Stimulated activated CD8-positive, alpha-beta memory T cell treated with anti-CD3 and anti-CD28 coated beads, Interleukin-7, amount 100 ng/mL, for 4 hours (primary cell): ENCODE measurements around the gene ACSF2.
"Not testable (repeated sequence)": the region's sequence is repeated elsewhere in the genome, so short reads cannot be mapped to it uniquely, and the experiment has no call there.

ENCODE experiments used
- DNase-seq, 2 donors: peaks; one replicate each; pipeline ENCODE4 v3.0.0-alpha.2; 2020; ENCODE audit warnings: low read depth in 2 of 2

ACSF2 gene, protein sequence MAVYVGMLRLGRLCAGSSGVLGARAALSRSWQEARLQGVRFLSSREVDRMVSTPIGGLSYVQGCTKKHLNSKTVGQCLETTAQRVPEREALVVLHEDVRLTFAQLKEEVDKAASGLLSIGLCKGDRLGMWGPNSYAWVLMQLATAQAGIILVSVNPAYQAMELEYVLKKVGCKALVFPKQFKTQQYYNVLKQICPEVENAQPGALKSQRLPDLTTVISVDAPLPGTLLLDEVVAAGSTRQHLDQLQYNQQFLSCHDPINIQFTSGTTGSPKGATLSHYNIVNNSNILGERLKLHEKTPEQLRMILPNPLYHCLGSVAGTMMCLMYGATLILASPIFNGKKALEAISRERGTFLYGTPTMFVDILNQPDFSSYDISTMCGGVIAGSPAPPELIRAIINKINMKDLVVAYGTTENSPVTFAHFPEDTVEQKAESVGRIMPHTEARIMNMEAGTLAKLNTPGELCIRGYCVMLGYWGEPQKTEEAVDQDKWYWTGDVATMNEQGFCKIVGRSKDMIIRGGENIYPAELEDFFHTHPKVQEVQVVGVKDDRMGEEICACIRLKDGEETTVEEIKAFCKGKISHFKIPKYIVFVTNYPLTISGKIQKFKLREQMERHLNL

DNA sequence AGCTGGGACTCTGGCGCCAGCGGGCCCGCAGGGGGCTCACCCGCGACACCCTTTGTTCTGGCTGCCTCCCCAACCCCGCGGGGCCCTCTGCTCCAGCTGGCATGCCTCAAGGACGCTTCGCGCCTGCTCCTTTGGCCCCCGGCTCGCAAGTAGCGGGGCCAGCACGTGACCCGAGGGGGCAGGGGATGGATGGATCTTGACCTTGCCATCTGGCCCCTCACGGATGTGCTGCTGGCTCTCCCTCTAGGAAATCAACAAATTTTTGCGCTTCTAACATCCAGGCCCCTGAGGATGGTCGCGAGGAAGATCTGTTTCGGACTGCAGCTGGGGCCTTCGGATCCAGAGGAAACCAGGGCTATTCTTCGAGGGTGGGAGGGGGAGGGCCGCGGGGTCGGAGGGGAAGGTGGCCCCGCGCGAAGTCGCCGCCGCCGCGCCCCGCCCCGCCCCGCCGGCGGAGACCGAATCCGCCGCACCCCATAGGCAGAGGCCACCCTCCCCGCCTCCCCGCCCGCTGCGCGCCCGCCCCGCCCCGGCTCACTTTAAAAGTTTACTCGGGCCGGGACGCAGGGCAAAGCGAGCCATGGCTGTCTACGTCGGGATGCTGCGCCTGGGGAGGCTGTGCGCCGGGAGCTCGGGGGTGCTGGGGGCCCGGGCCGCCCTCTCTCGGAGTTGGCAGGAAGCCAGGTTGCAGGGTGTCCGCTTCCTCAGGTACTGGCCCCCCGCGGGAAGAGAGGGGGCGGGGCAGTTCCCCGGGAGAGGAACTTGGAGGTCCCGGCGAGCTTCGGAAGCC lies at the start of gene ACSF2:
Gene ACSF2, plus strand, starts transcription at position 537 of the 790 bp plus-strand sequence. Its CDS starts 44 bp downstream, at position 581.
- DNase-seq, result peak; percentile 30 to 60

DNA sequence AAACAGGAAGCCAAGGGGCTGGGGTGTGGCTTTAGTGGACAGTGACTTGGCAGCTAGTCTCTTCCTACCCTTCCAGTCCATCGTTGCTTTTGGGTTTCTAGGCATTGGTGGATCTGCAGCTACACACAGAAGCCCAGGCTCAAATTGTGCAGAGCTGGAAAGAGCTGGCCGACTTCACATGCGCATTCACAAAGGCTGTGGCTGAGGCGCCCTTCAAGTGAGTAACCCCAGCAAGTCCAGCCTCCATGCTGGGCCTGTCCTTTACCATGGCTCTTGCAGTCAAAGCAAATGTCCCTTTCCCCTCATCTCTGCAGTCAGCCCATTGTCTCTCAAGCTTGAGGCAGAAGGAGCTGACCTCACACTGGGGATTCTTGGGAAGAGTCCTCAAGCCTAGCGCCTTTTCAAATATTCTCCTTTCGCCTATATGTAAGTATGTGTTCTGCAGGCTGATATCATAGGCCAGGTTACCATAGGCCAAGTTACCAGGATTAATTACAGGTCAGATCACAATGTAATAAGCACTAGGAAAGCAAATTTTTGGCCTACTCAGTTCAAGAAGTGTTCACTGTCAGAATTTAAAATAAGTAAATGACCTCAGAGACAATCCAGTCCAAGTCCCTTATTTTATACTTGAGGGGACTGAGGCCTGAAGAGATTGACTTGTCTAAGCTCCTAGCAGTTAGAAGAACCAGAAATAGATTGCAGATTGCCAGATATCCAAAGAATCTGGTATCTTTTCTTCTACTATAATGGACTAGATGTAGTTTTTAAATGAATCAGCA lies 46.5 kb upstream of the ACSF2 start:
- no peak for DNase-seq

DNA sequence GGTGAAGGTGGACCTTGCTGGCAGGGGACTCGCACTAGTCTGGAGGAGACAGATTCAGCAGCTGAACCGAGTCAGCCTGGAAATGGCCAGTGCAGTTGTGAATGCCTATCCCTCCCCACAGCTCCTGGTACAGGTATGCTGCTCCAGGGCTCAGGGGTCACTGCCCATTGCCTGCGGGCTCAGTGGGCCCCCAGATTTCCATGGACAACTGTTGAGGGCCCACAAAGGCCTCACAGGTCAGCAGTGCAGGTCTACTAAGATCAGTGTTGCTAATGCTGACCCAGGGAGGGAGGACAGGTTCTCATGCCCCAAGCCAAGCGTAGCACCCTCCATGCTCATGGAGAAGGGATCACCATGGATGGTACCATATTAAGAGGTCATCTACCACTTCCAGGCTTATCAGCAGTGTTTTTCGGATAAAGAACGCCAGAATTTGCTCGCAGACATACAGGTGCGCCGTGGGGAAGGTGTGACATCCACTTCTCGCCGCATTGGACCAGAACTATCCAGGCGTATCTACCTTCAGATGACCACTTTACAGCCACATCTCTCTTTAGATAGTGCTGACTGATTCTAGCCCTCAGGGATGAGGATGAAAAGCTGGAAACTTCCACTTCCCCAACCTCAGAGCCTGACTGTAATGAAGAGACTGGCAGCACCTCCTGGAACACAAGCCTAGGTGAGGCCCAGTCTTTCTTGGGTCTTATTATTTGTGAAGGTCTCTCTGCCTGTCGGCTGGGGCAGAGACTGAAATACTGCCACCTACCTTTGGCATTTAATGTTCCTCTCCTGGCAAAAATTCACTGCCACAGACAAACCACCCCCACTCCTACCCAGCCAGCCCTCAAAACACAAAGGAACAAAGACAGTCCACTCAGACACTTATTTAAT lies 45.4 kb upstream of the ACSF2 start:
- no peak for DNase-seq

DNA sequence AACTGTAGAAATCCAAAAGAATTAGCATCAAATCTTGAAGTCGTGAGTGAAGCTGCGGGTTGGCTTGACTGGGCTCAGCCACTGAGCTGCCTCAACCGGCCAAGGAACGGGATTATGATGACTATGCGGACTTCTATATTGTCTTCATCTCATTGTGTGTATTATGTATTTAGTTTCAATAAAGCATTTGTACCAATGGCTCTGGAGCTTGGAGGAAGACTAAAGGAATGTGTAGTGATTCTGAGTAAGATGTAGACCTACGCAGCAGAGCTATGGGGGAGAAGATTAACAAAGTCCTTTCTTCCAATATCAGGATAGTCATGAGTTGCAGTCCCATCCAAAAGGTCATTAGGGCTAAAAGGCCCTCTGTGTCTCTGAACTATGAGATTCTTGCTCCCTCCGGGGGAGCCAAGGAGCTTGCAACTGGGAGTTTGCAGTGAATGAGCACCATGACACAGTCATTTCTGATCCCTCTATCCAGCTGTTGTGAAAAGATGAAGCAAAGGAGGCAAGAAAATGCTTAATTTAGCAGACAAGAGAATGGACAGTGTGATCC lies 44.7 kb upstream of the ACSF2 start:
- DNase-seq, result no peak

DNA sequence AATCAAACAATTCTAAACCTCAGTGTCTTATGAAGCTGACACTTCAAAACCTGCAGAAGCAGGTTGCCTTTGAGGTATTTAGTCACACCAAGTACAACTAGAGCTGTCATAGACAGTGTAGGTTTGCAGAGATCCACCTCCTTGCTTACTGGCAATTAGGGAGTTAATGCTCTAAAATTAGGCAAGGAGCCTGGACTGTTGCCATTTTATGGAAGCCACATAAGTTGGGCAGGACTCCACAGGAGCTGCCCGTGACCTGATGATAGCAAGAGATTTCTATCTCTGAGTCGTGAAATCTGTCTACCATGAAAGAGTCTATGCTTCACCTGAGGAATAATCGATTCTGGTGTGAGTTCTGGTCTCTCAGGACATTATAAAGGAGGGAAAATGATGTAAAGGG lies 44.1 kb upstream of the ACSF2 start:
- no peak for DNase-seq

DNA sequence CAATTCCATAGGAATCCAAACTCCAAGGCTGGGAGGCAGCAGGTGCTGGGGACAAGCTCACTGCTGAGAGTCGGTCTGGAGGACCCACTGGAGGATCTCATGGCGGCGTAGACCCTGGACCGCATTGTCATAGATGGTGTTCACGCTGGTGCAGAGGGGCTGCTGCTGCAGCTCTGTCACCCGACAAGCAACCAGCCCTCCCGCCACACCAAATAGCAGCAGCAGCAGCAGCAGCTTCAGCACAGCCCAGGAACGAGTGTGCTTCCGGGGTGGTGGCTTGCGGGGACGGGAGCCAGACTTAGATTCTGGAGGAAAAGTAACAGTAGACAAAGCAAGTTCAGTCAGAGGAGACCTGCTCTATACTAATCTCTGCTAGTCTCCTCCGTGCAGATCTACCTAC lies 43.1 kb upstream of the ACSF2 start:
- no peak for DNase-seq

DNA sequence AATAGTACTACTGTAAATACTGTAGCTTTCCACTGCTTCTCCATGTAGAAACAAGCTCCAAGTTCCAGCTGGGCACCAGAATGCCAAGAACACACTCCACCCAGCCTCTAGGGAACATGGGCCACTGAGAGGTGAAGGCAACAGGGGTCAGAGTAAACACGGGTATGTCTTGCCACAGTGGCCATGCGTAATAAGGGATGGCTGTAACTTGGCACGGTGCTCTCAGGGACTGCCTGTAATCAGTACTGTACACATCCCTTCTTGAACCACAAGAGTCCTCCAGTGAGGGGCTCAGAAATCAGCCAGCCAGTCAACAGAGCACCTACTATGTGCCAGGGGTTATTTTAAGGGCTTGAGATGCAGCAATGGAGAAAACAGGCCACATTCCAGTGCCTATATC lies 39.5 kb upstream of the ACSF2 start:
- no peak for DNase-seq

DNA sequence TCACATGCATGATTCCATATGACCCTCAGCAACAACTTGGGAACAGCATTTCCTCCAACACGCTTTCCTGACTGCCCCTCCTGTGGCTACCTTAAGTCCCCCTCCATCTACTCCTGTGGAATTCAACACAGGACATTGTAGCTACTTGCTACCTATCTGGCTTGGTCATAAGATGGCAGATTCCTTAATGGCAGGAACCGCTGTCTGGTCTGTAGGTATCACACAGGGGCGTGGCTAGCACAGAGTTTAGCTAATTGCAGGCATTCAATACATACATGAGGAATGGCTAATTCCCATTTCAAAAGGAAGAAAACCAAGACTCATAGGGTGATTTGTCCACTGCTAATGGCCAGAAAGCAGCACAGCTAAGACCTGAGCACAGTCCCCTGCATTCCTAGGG lies 37.3 kb upstream of the ACSF2 start:
- DNase-seq, result no peak

DNA sequence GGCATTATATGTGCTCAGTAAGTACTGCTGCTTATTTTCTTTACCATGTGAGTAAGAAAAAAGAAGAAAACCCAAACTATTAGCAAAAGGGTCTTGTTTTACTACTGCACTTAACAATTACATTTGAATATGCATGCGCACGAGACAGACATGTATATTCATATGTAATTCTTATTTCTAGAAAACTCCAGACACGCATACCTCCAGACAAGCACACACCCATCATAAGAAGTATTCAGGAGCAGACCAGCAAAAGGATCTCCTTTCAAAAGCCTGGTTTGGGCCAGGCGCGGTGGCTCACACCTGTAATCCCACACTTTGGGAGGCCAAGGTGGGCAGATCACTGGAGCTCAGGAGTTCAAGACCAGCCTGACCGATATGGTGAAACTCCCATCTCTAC lies 36.5 kb upstream of the ACSF2 start:
- no peak for DNase-seq

DNA sequence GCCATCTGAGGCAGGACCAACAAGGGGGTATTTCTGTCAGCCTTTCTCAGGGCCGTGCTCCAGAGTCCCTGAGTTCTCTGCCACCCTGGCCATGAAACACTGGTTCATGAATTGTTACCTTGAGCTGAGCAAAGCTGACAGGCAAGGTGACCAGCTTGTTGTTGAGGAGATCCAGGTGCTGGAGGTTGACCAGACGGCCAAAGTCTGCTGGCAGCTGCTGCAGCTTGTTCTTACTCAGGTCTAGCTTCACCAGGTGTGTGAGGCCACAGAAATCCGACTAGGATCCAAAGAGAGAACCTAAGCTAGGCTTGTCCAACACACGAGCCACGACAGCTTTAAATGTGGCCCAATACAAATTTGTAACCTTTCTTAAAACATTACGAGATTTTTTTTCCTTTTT lies 33.4 kb upstream of the ACSF2 start:
- DNase-seq, result no peak

DNA sequence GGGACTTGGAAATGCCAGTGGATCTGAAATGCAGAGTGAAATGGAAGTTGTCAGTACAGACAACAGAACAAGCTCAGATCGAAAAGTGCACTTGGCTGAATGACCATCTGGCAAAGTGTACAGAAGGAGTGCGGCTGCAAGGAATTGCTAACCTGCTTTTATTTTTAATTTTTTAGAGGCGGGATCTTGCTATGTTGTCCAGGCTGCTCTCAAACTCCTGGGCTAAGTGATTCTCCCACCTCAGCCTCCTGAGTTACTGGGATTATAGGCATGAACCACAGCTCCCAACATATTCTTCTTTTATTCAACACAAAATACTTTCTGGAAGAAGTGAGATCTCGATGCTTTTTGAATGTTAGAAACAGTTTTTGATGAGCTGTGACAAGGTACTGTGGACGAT lies 32.3 kb upstream of the ACSF2 start:
- no peak for DNase-seq

DNA sequence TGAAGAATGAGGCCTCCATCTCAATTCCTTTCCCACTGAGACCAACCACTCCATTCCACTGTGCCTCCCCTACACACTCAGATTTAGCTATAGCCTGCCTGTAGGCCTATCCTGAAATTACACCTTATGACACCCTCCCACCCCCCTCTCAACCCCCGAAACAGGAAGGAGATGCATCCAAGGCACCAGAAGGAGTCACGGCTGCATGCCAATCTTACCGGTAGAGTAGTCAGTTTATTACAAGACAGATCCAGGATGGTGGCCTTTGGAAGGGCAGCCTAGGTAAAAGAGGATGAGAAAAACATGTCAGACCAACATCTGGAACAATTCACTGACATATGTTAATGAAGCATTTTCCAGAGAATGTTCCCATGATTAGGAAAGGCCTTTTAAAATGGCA lies 31.3 kb upstream of the ACSF2 start:
- no peak for DNase-seq

DNA sequence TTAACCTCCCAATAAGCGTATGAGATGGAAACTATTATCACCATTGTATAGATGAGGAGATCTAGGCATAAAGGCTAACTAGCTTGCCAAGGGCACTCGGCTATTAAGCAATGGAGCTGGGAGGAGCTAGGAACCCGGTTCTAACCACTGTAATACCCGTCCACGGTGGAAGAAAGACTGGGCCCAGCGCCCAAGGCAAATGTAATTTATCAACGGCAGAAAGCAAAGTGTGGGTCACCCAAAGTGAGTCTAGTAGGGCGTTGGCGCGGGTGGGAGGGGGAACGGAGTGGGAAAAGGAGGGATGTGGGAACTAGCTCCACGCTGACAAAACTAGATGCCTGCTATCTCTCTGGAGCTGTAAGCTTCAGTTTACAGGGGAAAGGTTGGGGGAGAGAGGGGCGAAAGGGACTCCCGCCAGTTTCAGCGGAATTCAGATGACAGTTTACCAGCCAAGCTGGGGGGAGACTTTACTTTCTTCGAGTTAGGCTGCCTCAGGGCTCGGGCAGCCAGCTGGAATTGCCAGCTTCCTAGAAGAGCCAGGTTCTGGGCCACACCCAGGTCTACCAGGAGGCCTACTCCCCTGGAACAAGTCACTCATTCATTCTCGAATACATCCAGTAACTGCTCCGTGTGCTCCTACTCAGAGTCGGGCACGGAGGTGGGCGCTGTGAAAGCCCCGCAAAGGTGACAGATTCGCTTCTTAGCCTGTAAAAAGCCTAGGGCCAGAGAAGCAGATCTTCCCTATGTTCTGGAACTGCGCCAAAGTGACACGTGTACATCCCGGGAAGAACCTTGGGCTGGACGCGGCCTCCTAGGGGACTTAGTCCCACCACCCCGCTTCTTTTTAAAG lies 29.5 kb upstream of the ACSF2 start:
- DNase-seq, result peak; percentile 12 to 16

DNA sequence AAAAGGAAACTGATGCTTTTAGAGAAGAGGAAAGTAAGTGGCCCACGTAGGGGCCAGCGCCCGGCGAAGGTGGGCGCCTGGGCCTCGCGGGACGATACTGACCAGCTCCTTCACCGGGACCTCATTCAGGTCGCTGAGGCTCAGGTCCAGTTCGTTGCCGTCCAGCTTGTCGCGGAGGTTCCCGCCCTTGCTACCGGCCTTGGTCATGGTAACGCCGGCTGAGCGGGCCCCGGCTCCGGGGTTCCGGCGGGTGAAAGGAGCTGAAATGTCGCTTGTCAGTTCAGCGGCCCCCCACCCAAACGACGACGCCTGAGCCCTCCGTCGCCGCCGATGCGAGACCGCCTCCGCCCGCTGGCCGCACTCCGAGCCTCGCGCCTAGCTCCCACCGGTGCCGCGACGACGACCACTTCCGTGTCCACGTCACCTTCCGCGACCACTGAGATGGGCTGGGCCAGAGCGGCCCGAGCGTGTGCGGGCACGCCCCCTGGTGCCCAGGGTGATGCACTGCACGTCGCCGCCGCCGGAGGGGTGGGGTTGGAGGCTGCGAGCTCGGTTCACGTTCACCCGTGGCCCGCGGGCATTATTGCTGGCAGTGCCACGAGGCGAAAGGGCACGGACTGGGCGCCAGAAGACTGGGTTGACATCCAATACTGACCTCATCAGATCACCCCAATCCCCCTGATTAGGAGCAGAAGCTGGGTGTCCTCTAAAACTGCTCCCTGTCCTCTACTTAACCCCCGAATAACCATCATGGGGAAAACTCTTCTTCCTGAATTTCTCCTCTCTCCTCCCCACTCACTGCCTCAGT lies 28.7 kb upstream of the ACSF2 start, which contains the start of gene LRRC59:
Gene LRRC59, minus strand, starts transcription at position 413 of the 808 bp plus-strand sequence. Its CDS starts 206 bp downstream, at position 207.
- DNase-seq, result peak; percentile 82 to 88

DNA sequence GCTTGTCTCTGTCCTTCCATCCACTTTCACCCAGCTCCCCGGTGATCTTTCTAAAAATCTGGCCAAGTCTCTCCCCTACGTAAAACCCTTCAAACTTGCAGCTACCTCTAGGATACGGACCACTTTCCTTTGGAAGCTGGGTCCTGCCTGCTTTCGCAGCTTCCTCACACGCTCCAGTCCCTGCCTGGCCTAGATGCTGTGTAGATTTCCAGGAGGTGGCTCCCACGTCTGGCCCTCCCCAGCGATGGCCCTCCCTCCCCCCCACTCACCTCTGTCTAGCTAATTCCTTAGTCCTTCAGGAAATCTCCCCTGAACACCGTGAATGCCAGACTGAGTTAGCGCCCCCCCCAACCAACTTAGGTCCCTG lies 28.1 kb upstream of the ACSF2 start:
- no peak for DNase-seq

DNA sequence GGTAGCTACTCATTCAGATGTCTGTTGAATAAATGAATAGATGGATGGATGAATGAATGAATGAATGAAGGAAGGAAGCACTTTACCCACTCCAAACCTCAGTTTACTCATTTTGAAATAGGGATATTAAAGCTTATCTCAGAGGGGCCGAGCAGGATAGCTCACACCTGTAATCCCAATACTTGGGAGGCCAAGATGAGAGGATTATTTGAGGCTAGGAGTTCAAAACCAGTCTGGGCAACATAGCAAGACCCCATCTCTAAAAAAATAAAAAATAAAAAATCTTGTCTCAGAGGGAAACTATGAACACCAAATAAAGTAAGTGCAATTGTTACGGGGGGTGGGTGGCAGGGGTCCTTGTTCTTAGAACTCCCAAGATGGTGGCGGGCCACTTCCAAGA lies 27.3 kb upstream of the ACSF2 start:
- DNase-seq, result not testable (repeated sequence)

DNA sequence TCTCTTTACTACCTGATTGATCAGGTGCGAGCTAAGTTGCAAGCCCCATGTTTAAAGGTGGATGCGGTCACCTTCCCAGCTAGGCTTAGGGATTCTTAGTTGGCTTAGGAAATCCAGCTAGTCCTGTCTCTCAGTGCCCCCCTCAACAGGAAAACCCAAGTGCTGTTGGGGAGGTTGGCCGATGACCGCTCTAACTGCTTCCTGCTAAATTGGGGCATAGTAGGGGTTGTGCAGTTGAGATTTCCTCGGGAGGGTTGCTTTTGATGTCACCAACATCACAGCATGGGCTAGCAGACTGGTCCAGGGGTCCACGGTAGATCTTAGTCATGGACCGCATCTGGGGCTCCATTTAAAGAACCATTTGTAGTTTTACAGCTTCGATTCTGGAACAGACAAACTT lies 26.4 kb upstream of the ACSF2 start:
- DNase-seq, result not testable (repeated sequence)

DNA sequence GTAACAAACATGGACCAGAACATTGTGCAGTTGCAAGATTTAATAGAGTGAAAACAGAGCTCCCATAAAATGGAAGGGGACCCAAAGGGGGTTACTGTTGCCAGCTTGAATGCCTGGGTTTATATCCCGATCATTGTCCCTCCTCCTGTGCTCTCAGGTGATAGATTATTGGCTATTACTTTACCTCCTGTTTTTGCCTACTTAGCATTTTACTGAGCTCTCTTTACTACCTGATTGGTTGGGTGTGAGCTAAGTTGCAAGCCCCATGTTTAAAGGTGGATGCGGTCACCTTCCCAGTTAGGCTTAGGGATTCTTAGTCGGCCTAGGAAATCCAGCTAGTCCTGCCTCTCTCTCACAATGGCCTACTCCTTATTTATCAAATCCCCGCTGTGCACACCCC lies 20.7 kb upstream of the ACSF2 start:
- DNase-seq, result not testable (repeated sequence)

DNA sequence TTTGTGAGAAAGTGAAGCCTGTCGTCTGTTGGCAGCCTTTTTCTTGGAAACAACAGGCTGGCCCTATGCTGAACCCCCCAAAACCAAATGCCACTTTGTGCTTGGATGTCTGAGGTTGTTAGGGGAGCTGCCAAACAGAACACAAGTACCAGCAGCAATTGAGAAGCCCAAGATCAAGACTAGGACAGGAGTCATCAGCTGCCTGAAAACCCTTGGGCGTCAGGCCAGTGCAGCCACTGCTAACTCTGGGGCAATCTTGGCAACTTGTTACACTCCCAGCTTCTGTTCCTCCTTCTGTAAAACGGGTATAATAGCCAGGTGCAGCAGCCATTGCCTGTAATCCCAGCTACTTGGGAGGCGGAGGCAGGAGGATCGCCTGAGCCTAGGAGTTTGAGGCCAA lies 19.4 kb upstream of the ACSF2 start:
- no peak for DNase-seq
